Duodenal mucosa (tissue), 2 donors: ENCODE data around the gene ADCY2.

Source experiments
- H3K27ac ChIP-seq: one replicate; pipeline ENCODE4 v1.7.0; 2013; ENCODE audit warnings: low read depth, low read length
- H3K27me3 ChIP-seq, 2 donors: one replicate each; pipeline ENCODE4 v1.7.0; 2013; ENCODE audit warnings: low read length in 2 of 2, control low read depth in 1 of 2; ENCODE audit not compliant: insufficient read depth in 2 of 2, control insufficient read depth in 1 of 2
- H3K36me3 ChIP-seq, 2 donors: one replicate each; pipeline ENCODE4 v1.7.0; 2013; ENCODE audit warnings: low read length in 2 of 2, control low read depth in 1 of 2; ENCODE audit not compliant: insufficient read depth in 2 of 2, control insufficient read depth in 1 of 2
- H3K4me1 ChIP-seq, 2 donors: one replicate each; pipeline ENCODE4 v1.7.0; 2013; ENCODE audit warnings: low read length in 2 of 2, control low read depth in 1 of 2; ENCODE audit not compliant: insufficient read depth in 2 of 2, control insufficient read depth in 1 of 2
- H3K4me3 ChIP-seq, 2 donors: one replicate each; pipeline ENCODE4 v1.7.0; 2013; ENCODE audit warnings: low read length in 2 of 2, low read depth in 1 of 2
- H3K9ac ChIP-seq, 2 donors: one replicate each; pipeline ENCODE4 v1.7.0; 2013; ENCODE audit warnings: low read length in 2 of 2, low read depth in 1 of 2
- H3K9me3 ChIP-seq, 2 donors: one replicate each; pipeline ENCODE4 v1.7.0; 2013; ENCODE audit warnings: low read length in 2 of 2, control low read depth in 1 of 2; ENCODE audit not compliant: control insufficient read depth in 1 of 2

ADCY2 gene

DNA sequence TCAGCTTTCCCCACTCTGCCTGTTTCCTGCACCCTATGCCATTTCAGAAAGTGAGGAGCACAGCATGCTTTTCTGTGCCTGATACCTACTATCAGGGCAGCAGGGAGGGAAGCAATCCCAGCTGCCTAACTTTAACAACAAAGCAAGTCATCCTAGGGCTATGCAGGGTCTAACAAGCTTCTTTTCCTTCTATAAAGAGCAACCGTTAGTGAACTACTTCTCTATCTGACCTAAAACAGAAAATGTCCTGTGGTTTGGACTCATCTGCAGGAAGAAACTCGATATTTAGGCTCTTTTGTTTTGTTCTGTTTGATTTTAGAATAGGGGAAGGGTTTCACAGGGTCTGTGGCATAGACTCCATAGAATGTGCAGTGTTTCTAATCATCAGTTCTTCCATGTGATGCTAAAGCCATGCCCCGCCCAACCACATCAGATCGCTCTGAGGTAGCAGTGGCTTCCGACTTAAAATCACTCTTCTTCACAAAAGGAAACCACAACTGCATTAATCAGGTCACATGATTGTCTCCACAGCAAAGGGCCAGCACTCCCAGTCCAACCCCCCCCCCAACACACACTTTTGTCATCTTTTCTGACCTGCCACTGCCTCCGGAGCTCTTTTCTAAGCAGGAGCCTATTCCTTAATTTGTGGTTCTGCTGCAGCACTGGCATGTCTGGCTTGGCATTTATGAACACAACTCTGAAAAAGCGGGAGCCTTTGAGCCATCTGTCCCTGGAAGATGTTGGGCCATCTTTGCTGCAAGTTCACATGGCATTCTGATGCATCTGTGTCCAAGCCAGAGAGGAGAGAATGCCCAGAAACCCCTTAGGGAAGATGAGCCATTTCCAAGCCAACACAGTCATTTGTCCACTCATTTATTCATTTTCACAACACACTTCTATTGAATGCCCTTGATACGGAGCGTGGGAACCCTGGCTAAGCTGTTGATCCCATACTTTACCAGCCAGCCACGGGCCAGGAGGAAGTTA is 383.4 kb downstream of the ADCY2 start:
- H3K9ac ChIP-seq: no peak overlapping the region
- peaks cover 0 to 11% of the 10 kb centered on the region in 2 donors for H3K27me3 ChIP-seq

DNA sequence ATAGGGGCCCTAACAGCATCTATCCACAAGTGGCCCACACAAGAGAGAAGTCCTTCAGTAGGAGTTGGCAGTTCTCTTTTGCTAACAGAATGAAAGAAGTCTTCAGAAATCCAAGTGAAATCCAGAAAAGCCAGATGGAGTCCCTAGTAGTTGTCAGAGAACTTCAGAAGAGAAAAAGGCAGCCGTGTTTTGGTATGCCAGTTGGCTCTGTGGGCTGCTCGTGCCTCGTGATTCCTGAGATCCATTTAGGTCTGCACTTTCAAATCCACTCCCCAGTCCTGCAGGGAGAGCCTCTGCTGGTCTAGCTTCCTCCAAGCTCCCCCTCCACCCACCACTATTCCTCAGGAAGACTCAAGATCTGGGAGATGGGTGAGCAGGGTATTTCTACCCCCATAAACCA is 386.0 kb downstream of the ADCY2 start:
- H3K4me3 ChIP-seq: no peak overlapping the region
- H3K9me3 ChIP-seq: no peaks in the 10 kb centered on the region
- peaks cover 0 to 11% of the 10 kb centered on the region in 2 donors for H3K27me3 ChIP-seq
- no peaks in the 10 kb centered on the region for H3K36me3 ChIP-seq
- no peaks in the 10 kb centered on the region for H3K4me1 ChIP-seq
- no peak overlapping the region for H3K9ac ChIP-seq
- H3K27ac ChIP-seq: no peak overlapping the region

More for the DNA sequence above, 383.4 kb downstream of the ADCY2 start:
- Histone ChIP-seq H3K9me3 (no peaks in the 10 kb centered on the region), H3K4me3 (no peak overlapping the region), H3K27ac (no peak overlapping the region), H3K4me1 (no peaks in the 10 kb centered on the region), H3K36me3 (no peaks in the 10 kb centered on the region)

- H3K9me3 ChIP-seq: no peaks in the 10 kb centered on the region
- no peaks in the 10 kb centered on the region for H3K36me3 ChIP-seq
- no peak overlapping the region for H3K27ac ChIP-seq
- H3K4me3 ChIP-seq: no peak overlapping the region
- no peaks in the 10 kb centered on the region for H3K4me1 ChIP-seq
- H3K9ac ChIP-seq: no peak overlapping the region
- H3K27me3 ChIP-seq: peaks cover 0 to 11% of the 10 kb centered on the region in 2 donors
Measured at GRCh38 chr5:7784683-7785380, 388.9 kb downstream of the ADCY2 start.

DNA sequence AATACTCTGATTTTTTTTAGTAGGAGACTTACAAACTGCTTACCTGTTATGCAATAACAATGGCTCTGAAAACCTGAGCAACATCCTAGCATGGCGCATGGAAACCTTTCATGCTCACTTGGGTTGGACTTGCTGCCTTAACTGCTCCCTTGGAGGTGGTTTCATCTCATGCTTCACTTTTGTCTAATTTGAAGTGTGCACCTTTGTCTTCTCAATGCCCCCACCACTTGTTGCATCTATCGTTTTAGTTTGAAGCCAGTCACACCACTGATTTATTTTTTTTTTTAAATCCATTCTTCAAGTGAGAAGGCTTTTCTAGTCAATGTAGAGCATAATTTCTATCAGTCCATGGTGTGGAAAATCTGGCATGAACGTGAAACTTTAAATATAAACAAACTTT is 391.8 kb downstream of the ADCY2 start:
- peaks cover 0 to 2% of the 10 kb centered on the region in 2 donors for H3K27me3 ChIP-seq
- no peaks in the 10 kb centered on the region for H3K4me1 ChIP-seq
- H3K36me3 ChIP-seq: no peaks in the 10 kb centered on the region
- no peak overlapping the region for H3K4me3 ChIP-seq
- H3K9me3 ChIP-seq: no peaks in the 10 kb centered on the region
- H3K9ac ChIP-seq: no peak overlapping the region
- H3K27ac ChIP-seq: no peak overlapping the region

GRCh38 chr5:7789567-7789966 is 393.6 kb downstream of the ADCY2 start:
- H3K9me3 ChIP-seq: no peaks in the 10 kb centered on the region
- H3K4me1 ChIP-seq: no peaks in the 10 kb centered on the region
- H3K36me3 ChIP-seq: no peaks in the 10 kb centered on the region
- no peaks in the 10 kb centered on the region for H3K27me3 ChIP-seq
- H3K27ac ChIP-seq: no peak overlapping the region
- H3K9ac ChIP-seq: no peak overlapping the region
- no peak overlapping the region for H3K4me3 ChIP-seq

- no peak overlapping the region for H3K9ac ChIP-seq
- H3K27ac ChIP-seq: no peak overlapping the region
- H3K9me3 ChIP-seq: no peaks in the 10 kb centered on the region
- no peaks in the 10 kb centered on the region for H3K27me3 ChIP-seq
- H3K4me1 ChIP-seq: no peaks in the 10 kb centered on the region
- no peaks in the 10 kb centered on the region for H3K36me3 ChIP-seq
- no peak overlapping the region for H3K4me3 ChIP-seq
Measured at GRCh38 chr5:7793895-7794294, 398.0 kb downstream of the ADCY2 start.

- no peak overlapping the region for H3K9ac ChIP-seq
- H3K27me3 ChIP-seq: no peaks in the 10 kb centered on the region
- H3K4me3 ChIP-seq: no peak overlapping the region
- H3K4me1 ChIP-seq: no peaks in the 10 kb centered on the region
- no peaks in the 10 kb centered on the region for H3K9me3 ChIP-seq
- no peak overlapping the region for H3K27ac ChIP-seq
- no peaks in the 10 kb centered on the region for H3K36me3 ChIP-seq
Measured at GRCh38 chr5:7794311-7794710, 398.4 kb downstream of the ADCY2 start.

DNA sequence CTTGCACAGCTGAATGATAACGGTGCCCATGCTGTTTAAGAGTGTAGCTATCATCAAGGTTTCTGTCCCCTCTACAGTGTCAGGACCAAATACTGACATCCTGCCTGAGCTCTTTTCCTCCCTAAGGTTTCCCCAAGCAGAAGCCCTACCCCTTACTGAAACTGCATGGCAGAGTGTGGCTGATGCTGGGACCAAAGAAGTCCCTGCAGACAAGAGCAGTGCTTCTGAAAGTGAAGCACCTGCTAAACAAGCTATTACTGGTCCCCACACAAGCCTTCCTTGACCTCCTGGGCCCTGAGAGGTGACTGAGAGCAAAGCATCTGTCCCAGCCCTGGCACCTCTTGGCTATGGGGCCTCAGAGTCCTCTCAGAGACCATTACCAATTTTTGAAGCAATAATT is 398.9 kb downstream of the ADCY2 start:
- no peaks in the 10 kb centered on the region for H3K27me3 ChIP-seq
- H3K9me3 ChIP-seq: no peaks in the 10 kb centered on the region
- no peak overlapping the region for H3K9ac ChIP-seq
- H3K4me1 ChIP-seq: no peaks in the 10 kb centered on the region
- no peak overlapping the region for H3K4me3 ChIP-seq
- H3K27ac ChIP-seq: no peak overlapping the region
- H3K36me3 ChIP-seq: no peaks in the 10 kb centered on the region

GRCh38 chr5:7795306-7795705 is 399.4 kb downstream of the ADCY2 start:
- no peaks in the 10 kb centered on the region for H3K4me1 ChIP-seq
- H3K9ac ChIP-seq: no peak overlapping the region
- H3K27ac ChIP-seq: no peak overlapping the region
- no peaks in the 10 kb centered on the region for H3K36me3 ChIP-seq
- no peaks in the 10 kb centered on the region for H3K27me3 ChIP-seq
- H3K9me3 ChIP-seq: no peaks in the 10 kb centered on the region
- H3K4me3 ChIP-seq: no peak overlapping the region

DNA sequence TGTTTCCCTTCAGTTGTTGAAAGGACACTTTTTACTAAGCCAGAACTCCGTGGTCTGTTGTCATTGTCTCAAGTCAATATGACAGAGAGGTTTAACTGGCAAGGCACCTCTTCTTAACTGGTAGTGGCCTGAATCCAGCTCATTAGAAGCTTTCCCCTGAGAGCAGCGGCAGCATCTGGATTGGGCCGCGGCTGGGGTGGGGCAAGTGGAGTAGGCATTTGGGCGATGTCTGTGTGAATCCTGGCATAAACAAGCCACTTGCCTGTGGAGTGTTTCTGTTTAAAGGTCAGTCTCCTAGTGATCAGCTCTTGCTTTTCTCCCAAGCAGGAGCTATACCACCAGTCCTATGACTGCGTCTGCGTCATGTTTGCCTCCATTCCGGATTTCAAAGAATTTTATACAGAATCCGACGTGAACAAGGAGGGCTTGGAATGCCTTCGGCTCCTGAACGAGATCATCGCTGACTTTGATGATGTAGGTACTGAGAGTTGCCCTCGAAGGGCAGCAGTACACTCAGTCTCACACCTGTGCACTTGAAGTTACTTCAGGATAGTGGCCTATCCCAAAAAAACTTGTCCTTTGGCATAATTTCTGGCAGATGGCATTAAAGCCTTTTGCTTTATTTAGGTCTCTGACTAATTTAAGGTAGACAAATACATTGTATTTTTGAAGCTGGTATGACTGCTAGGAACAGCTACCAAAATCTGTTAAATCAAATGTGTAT is 406.1 kb downstream of the ADCY2 start:
- Histone ChIP-seq H3K27me3 (no peaks in the 10 kb centered on the region), H3K4me1 (no peaks in the 10 kb centered on the region), H3K9ac (no peak overlapping the region), H3K27ac (no peak overlapping the region), H3K36me3 (no peaks in the 10 kb centered on the region), H3K9me3 (no peaks in the 10 kb centered on the region), H3K4me3 (no peak overlapping the region)
